ENCODE measurements around the gene PKM.
"Not testable (repeated sequence)": the region's sequence is repeated elsewhere in the genome, so short reads cannot be mapped to it uniquely, and the experiment has no call there.

PKM gene
- total RNA-seq = 217 to 285 (median 251) reads per million in 4 donors

GRCh38 chr15:72231066-72231832 is at the start of gene PKM:
PKM (minus strand) TSS chr15:72231190; CDS start chr15:72219097, 12,093 bp downstream.
- peak; percentile 83 to 98 (median 85) for DNase-seq

GRCh38 chr15:72280751-72281150 is 49.8 kb upstream of the PKM start:
- no peak for DNase-seq

GRCh38 chr15:72278737-72279136 is 47.7 kb upstream of the PKM start:
- no peak for DNase-seq

GRCh38 chr15:72276326-72276700 is 45.3 kb upstream of the PKM start:
- DNase-seq = no peak

- DNase-seq = not testable (repeated sequence)
Observed at GRCh38 chr15:72275635-72276325, 44.8 kb upstream of the PKM start.

- no peak for DNase-seq
Observed at GRCh38 chr15:72272997-72273352, 42.0 kb upstream of the PKM start.

GRCh38 chr15:72272213-72272996 is 41.4 kb upstream of the PKM start, which contains the start of gene PARP6:
PARP6 (minus strand) TSS chr15:72272554; CDS start chr15:72267477, 5,077 bp downstream.
- peak; percentile 97 to 99 (median 98) for DNase-seq

- DNase-seq = peak in 2 of 5 donors; percentile 18 to 25
Observed at GRCh38 chr15:72271895-72272212, 40.9 kb upstream of the PKM start.

GRCh38 chr15:72271221-72271620 is 40.2 kb upstream of the PKM start:
- no peak for DNase-seq

GRCh38 chr15:72269739-72270138 is 38.7 kb upstream of the PKM start:
- no peak for DNase-seq

- no peak for DNase-seq
Observed at GRCh38 chr15:72265031-72265430, 34.0 kb upstream of the PKM start.

- no peak for DNase-seq
Observed at GRCh38 chr15:72252663-72253299, 21.8 kb upstream of the PKM start.

GRCh38 chr15:72249142-72249810 is 18.3 kb upstream of the PKM start:
- no peak for DNase-seq

GRCh38 chr15:72248514-72248913 is 17.5 kb upstream of the PKM start:
- no peak for DNase-seq

GRCh38 chr15:72242775-72243370 is 11.9 kb upstream of the PKM start:
- DNase-seq = no peak

- no peak for DNase-seq
Observed at GRCh38 chr15:72239652-72240051, 8.7 kb upstream of the PKM start.

GRCh38 chr15:72238586-72238985 is 7.6 kb upstream of the PKM start:
- no peak for DNase-seq

GRCh38 chr15:72237853-72238224 is 6.8 kb upstream of the PKM start:
- DNase-seq = peak in 1 of 5 donors; percentile 13

GRCh38 chr15:72237029-72237852 is 6.3 kb upstream of the PKM start:
- DNase-seq = peak in 2 of 5 donors; percentile 10 to 93

- DNase-seq = no peak
Observed at GRCh38 chr15:72236381-72237003, 5.5 kb upstream of the PKM start.

- DNase-seq = no peak
Observed at GRCh38 chr15:72235298-72235697, 4.3 kb upstream of the PKM start.

Measured in T-helper 1 cell (primary cell).